Kidney epithelial cell (primary cell): ENCODE measurements around the gene TMEM132E. TPM values are rescaled to one million over a fixed set of nuclear protein-coding genes. Genes with fewer than 3 reads are reported as not detected.

ENCODE experiments used
- DNase-seq: peaks from one replicate; pipeline ENCODE4 v3.0.0-alpha.2; 2010; ENCODE audit warnings: low read depth
- H3K27me3 ChIP-seq: 2 replicates; pipeline ENCODE4 v1.6.0; 2011; ENCODE audit warnings: low read length; ENCODE audit not compliant: control insufficient read depth, insufficient read depth
- H3K36me3 ChIP-seq: 2 replicates; pipeline ENCODE4 v1.5.1; 2011; ENCODE audit warnings: low read length; ENCODE audit not compliant: control insufficient read depth, insufficient read depth
- H3K4me3 ChIP-seq: 2 replicates; pipeline ENCODE4 v1.5.1; 2011; ENCODE audit warnings: low read depth, mild to moderate bottlenecking, control low read depth, low read length
- total RNA-seq: library from RNA; depleted of rRNA; stranded (reverse); fragments of >200 nt; gene quantifications from 2 replicates; pipeline ENCODE4 v1.2.3, GENCODE V29; 2015
- TF ChIP-seq, protein P1 (sequence below): IDR thresholded peaks from 2 replicates; pipeline ENCODE4 v1.5.1; 2011; ENCODE audit warnings: mild to moderate bottlenecking, moderate library complexity, low read length, control low read depth, inconsistent platforms; ENCODE audit not compliant: insufficient read depth, poor library complexity, severe bottlenecking

Gene TMEM132E
- total RNA-seq, 1 donor from 2014 or later = 0.13 TPM

DNA sequence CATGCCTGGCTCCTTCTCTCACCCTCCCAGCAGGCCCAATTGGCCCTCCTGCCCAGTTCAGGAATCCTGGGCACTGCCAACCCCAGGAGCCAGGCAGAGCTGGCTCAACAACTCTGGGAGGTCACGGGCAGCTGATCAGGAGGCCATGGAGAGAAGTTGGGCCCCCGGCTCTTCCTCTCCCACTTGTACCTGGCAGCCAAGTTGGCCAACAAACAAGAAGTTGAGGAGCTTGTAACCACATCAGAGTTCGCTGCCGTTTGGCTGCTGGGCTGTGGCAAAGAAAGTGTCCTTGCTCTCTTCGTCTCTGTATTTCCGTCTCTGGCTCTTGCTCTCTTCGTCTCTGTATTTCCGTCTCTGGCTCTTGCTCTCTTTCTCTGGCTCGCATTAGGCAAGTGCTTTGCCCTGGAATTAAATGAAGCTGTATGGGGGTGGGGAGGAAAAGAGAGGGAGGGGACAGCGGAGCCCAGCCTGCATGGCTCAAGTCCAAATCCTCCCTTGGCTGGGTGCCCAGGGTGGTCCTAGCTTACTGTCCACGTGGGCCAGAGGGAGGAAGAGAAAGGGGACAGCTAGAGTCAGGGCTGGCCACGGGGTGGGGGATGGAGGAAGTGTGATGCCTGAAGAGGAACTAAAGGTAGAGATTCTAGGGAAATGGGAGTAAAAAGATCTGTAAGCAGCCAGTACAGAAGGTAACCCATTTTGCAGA lies 7.8 kb upstream of the TMEM132E start:
- no peak for DNase-seq
- Histone ChIP-seq H3K4me3 (no peak overlapping the region), H3K36me3 (no peaks in the 10 kb centered on the region), H3K27me3 (no peaks in the 10 kb centered on the region)
- TF ChIP-seq, protein P1, sequence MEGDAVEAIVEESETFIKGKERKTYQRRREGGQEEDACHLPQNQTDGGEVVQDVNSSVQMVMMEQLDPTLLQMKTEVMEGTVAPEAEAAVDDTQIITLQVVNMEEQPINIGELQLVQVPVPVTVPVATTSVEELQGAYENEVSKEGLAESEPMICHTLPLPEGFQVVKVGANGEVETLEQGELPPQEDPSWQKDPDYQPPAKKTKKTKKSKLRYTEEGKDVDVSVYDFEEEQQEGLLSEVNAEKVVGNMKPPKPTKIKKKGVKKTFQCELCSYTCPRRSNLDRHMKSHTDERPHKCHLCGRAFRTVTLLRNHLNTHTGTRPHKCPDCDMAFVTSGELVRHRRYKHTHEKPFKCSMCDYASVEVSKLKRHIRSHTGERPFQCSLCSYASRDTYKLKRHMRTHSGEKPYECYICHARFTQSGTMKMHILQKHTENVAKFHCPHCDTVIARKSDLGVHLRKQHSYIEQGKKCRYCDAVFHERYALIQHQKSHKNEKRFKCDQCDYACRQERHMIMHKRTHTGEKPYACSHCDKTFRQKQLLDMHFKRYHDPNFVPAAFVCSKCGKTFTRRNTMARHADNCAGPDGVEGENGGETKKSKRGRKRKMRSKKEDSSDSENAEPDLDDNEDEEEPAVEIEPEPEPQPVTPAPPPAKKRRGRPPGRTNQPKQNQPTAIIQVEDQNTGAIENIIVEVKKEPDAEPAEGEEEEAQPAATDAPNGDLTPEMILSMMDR = no peak

- TF ChIP-seq, protein P1 = no peak
- Histone ChIP-seq H3K4me3 (no peak overlapping the region), H3K36me3 (no peaks in the 10 kb centered on the region), H3K27me3 (peaks cover 8% of the 10 kb centered on the region)
- DNase-seq = no peak
Observed at GRCh38 chr17:34572483-34572882, 6.9 kb upstream of the TMEM132E start.

DNA sequence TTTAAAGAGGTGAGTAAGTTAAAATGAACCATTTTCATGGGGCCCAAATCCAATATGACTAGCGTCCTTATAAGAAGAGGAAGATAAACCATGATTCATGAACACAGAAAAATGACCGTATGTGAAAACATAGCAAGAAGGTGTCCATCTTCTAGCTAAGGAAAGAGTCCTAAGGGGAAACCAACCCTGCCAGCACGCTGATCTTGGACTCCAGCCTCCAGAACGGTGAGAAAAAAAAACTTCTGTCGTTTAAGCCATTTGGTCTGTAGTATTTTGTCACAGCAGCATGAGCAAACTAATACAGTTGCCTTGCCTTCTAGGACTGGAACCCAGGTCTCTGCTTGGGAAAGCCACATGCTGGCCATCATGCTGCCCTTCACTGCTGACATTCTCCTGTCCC lies 4.2 kb upstream of the TMEM132E start:
- no peak for DNase-seq
- H3K4me3 ChIP-seq = no peak overlapping the region
- TF ChIP-seq, protein P1 = no peak
- peaks cover 35% of the 10 kb centered on the region for H3K27me3 ChIP-seq
- no peaks in the 10 kb centered on the region for H3K36me3 ChIP-seq

DNA sequence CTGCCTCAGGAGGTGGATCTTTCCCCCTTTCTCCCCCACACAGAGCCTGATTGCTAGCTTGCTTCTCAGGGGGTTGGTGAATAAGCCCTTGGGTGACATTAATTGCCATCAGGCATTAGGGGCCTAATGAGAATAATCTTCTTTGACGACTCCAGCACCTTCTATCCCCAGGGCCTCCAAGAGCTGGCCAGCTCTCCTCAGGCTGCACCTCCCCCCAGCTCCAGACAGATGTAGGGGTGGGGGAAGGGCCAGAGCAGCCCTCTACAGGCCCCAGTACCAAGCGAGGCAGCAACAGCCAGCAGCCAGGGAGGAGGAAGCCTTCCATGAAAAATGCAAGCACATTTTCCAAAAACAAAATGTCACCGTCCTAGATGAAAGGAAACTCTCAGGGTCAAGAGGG lies 1.4 kb upstream of the TMEM132E start:
- Histone ChIP-seq H3K27me3 (peaks cover 62% of the 10 kb centered on the region), H3K36me3 (no peaks in the 10 kb centered on the region), H3K4me3 (no peak overlapping the region)
- TF ChIP-seq, protein P1 = no peak
- DNase-seq = no peak

GRCh38 chr17:34578656-34579016 lies 746 bp upstream of the TMEM132E start:
- Histone ChIP-seq H3K27me3 (peaks cover 69% of the 10 kb centered on the region), H3K4me3 (no peak overlapping the region)
- TF ChIP-seq, protein P1 = no peak

GRCh38 chr17:34579979-34580684 lies 750 bp downstream of the TMEM132E start:
- Histone ChIP-seq H3K27me3 (peaks cover 81% of the 10 kb centered on the region), H3K4me3 (no peak overlapping the region), H3K36me3 (no peaks in the 10 kb centered on the region)
- no peak for DNase-seq
- TF ChIP-seq, protein P1 = no peak

More at GRCh38 chr17:34578656-34579016, 746 bp upstream of the TMEM132E start:
- DNase-seq = no peak
- H3K36me3 ChIP-seq = no peaks in the 10 kb centered on the region
